K562 (cell line): ENCODE measurements around the gene RGS21. TPM values are rescaled to one million over a fixed set of nuclear protein-coding genes. Genes with fewer than 3 reads are reported as not detected.

Experiments
- ATAC-seq: fragments of 200-7000 bp; cut with Tn5 transposase; 3 replicates; pipeline ENCODE4 v1.9.1; 2020; ENCODE audit warnings: moderate library complexity
- BruUV-seq: library from RNA; stranded (reverse); fragments of 400-500 nt; replicated peaks from 2 replicates; lab custom pipeline; 2021; lab: Mats Ljungman, UMichigan
- CTCF ChIA-PET: fragments of 300-600 bp; formaldehyde crosslinking; extraction: SDS; loops from one replicate; lab custom pipeline; 2021; ENCODE audit warnings: low intra/inter-chr PET ratio; lab: Yijun Ruan, JAX
- POLR2A ChIA-PET: fragments of 300-600, 350-650 bp; sonication (Branson Sonifier 250); formaldehyde crosslinking; extraction: SDS; loops from one replicate; lab custom pipeline; 2021; ENCODE audit warnings: antibody characterized with exemption, inconsistent platforms; lab: Yijun Ruan, JAX
- DNase-seq, 4 experiments: peaks; one replicate each; pipeline versions ENCODE4 v3.0.0 to v3.0.0-alpha.2; 2011 to 2018; ENCODE audit warnings: low spot score in 3 of 4, mixed read lengths in 3 of 4; ENCODE audit errors: extremely low read depth in 1 of 4
- FAIRE-seq: peaks from 2 replicates; lab custom pipeline; 2011; peaks lifted over from hg19 to GRCh38; lab: Jason Lieb, UNC
- H2AFZ ChIP-seq: 2 replicates; pipeline ENCODE4 v1.6.0; 2011; ENCODE audit warnings: low read depth, low read length, control low read depth, inconsistent platforms
- H3K27ac ChIP-seq: fragments of 200-600 bp; 3 replicates; pipeline ENCODE4 v1.8.0; 2011; ENCODE audit warnings: low read depth, mild to moderate bottlenecking, control low read depth, inconsistent platforms, low read length, moderate library complexity, mixed read lengths; ENCODE audit errors: extremely low read depth
- H3K27me3 ChIP-seq, 2 experiments: fragments of 300-600 bp in 1 of 2; 2 replicates in 1 of 2; 3 replicates in 1 of 2; pipeline versions ENCODE4 v1.6.0 to v1.8.0; 2011; ENCODE audit warnings: inconsistent platforms in 2 of 2, low read length in 2 of 2, mild to moderate bottlenecking in 1 of 2, mixed read lengths in 1 of 2, moderate library complexity in 1 of 2; ENCODE audit not compliant: control insufficient read depth in 2 of 2, insufficient read depth in 2 of 2
- H3K36me3 ChIP-seq: fragments of 300-600 bp; 3 replicates; pipeline ENCODE4 v1.8.0; 2011; ENCODE audit warnings: mild to moderate bottlenecking, low read length, inconsistent platforms; ENCODE audit not compliant: control insufficient read depth, insufficient read depth
- H3K4me1 ChIP-seq, 2 experiments: fragments of 200-600 bp in 1 of 2; replicated peaks in 1 of 2; 2 replicates in 1 of 2; 3 replicates in 1 of 2; pipeline versions ENCODE4 v1.5.1 to v1.8.0; 2011; ENCODE audit warnings: inconsistent platforms in 2 of 2, low read length in 2 of 2, mild to moderate bottlenecking in 1 of 2, mixed read lengths in 1 of 2, moderate library complexity in 1 of 2; ENCODE audit not compliant: control insufficient read depth in 2 of 2, insufficient read depth in 2 of 2
- H3K4me2 ChIP-seq: 2 replicates; pipeline ENCODE4 v1.6.1; 2011; ENCODE audit warnings: low read length, control low read depth, inconsistent platforms, mixed read lengths; ENCODE audit not compliant: insufficient read depth
- H3K4me3 ChIP-seq: fragments of 200-600 bp; sonication (generic), shearing (Covaris generic); 2 replicates; pipeline ENCODE4 v1.5.1; 2016; ENCODE audit warnings: control low read depth, inconsistent platforms
- H3K79me2 ChIP-seq: fragments of 200-600 bp; 3 replicates; pipeline ENCODE4 v1.8.0; 2011; ENCODE audit warnings: low read length, inconsistent platforms; ENCODE audit not compliant: control insufficient read depth, insufficient read depth
- H3K9ac ChIP-seq, 2 experiments: 2 replicates each; pipeline versions ENCODE4 v1.6.0 to v1.6.1; 2011; ENCODE audit warnings: low read depth in 2 of 2, low read length in 2 of 2, control low read depth in 1 of 2, inconsistent platforms in 1 of 2, mild to moderate bottlenecking in 1 of 2, mixed read lengths in 1 of 2; ENCODE audit not compliant: insufficient read depth in 1 of 2
- H3K9me1 ChIP-seq: one replicate; pipeline ENCODE4 v1.6.0; 2011; ENCODE audit warnings: inconsistent platforms, mild to moderate bottlenecking, low read length, moderate library complexity; ENCODE audit not compliant: control insufficient read depth, insufficient read depth
- H3K9me3 ChIP-seq: replicated peaks from 2 replicates; pipeline ENCODE4 v1.5.1; 2011; ENCODE audit warnings: low read depth, low read length, inconsistent platforms; ENCODE audit not compliant: control insufficient read depth, insufficient read depth
- H4K20me1 ChIP-seq: replicated peaks from 2 replicates; pipeline ENCODE4 v1.6.1; 2011; ENCODE audit warnings: low read length, inconsistent platforms, mixed read lengths; ENCODE audit not compliant: control insufficient read depth, insufficient read depth
- ATF7 ChIP-seq: fragments of 450-650 bp; IDR thresholded peaks from 2 replicates; pipeline ENCODE4 v1.7.1; 2014; ENCODE audit warnings: mild to moderate bottlenecking, moderate library complexity
- HDAC8 ChIP-seq: fragments of 450-650 bp; IDR thresholded peaks from 2 replicates; pipeline ENCODE4 v1.6.1; 2016; ENCODE audit warnings: mild to moderate bottlenecking, missing genetic modification characterization, moderate library complexity, missing compliant biosample characterization
- ILF3 ChIP-seq: fragments of 450-650 bp; IDR thresholded peaks from 2 replicates; pipeline ENCODE4 v1.6.1; 2018; ENCODE audit warnings: antibody characterized with exemption, mild to moderate bottlenecking, moderate library complexity, borderline replicate concordance
- MYC ChIP-seq, 2 experiments: fragments of 250-450 bp in 1 of 2; sonication (Bioruptor Pico) in 1 of 2; IDR thresholded peaks; 2 replicates each; pipeline versions ENCODE4 v1.5.1 to v1.6.1; 2012 to 2021; ENCODE audit warnings: low read depth in 2 of 2, borderline replicate concordance in 1 of 2, improper control_type of control experiment in 1 of 2, low read length in 1 of 2, mild to moderate bottlenecking in 1 of 2, moderate library complexity in 1 of 2
- RAD51 ChIP-seq: fragments of 450-650 bp; IDR thresholded peaks from 2 replicates; pipeline ENCODE4 v1.7.1; 2016; ENCODE audit warnings: low read depth, mild to moderate bottlenecking, borderline replicate concordance
- SOX6 ChIP-seq: fragments of 450-650 bp; IDR thresholded peaks from 2 replicates; pipeline ENCODE4 v1.6.1; 2014; ENCODE audit warnings: mild to moderate bottlenecking
- TCF3 ChIP-seq: sonication (generic); formaldehyde crosslinking; IDR thresholded peaks from 2 replicates; pipeline ENCODE4 v1.4.0; 2020; ENCODE audit warnings: mild to moderate bottlenecking, missing genetic modification reagents
- XRCC5 ChIP-seq: fragments of 200-400 bp; formaldehyde crosslinking; IDR thresholded peaks from 2 replicates; pipeline ENCODE4 v1.6.1; 2017; ENCODE audit warnings: low read depth, mild to moderate bottlenecking, low read length
- ZBTB8A ChIP-seq: fragments of 450-650 bp; IDR thresholded peaks from 2 replicates; pipeline ENCODE4 v1.6.1; 2018; ENCODE audit warnings: mild to moderate bottlenecking, moderate library complexity; ENCODE audit not compliant: partially characterized antibody
- ZKSCAN3 ChIP-seq: fragments of 250-450 bp; sonication (Bioruptor Pico); IDR thresholded peaks from 2 replicates; pipeline ENCODE4 v1.4.0; 2020
- ZNF239 ChIP-seq: fragments of 250-450 bp; sonication (Bioruptor Pico); IDR thresholded peaks from 2 replicates; pipeline ENCODE4 v1.4.0; 2020; ENCODE audit warnings: mild to moderate bottlenecking
- ZNF76 ChIP-seq: fragments of 250-450 bp; sonication (Bioruptor Pico); IDR thresholded peaks from 2 replicates; pipeline ENCODE4 v1.4.0; 2020; ENCODE audit warnings: mild to moderate bottlenecking, moderate library complexity, borderline replicate concordance
- WGBS: fragments of 100-300 bp; shearing (Covaris generic); methylation state at CpG from one replicate; pipeline ENCODE4 v1.1.6; 2016; ENCODE audit warnings: low coverage, mixed read lengths; ENCODE audit not compliant: insufficient coverage; ENCODE audit errors: missing lambda C conversion rate; 5-methylcytosine and 5-hydroxymethylcytosine counted together
- in situ Hi-C: fragments of 300-500 bp; cut with MboI; formaldehyde crosslinking; loops from 4 replicates; pipeline ENCODE4 v1.15.0; 2018; ENCODE audit warnings: inconsistent platforms, mixed read lengths
- intact Hi-C: fragments of 100-400 bp; cut with micrococcal nuclease; formaldehyde crosslinking; loops from 2 replicates; pipeline ENCODE4 v1.14.2; 2022
- polyA plus RNA-seq, 8 experiments: library from polyadenylated mRNA; depleted of rRNA in 4 of 8; stranded (reverse) in 5 of 8; unstranded in 3 of 8; fragments of >200 nt; fragmentation: Nextera tagmentation in 2 of 8; fragmentation: Illumina TruSeq in 1 of 8; extraction: Ambion mirVana in 2 of 8; extraction: Trizol in 1 of 8; gene quantifications; 2 replicates each; pipeline versions ENCODE4 v1.2.1 to v1.2.3, GENCODE V29; 2011 to 2014; ENCODE audit warnings: inconsistent platforms in 1 of 8, missing spikeins in 1 of 8
- total RNA-seq, 7 experiments: library from RNA; depleted of rRNA in 6 of 7; stranded (reverse); fragments of >200 nt in 6 of 7; fragmentation: Illumina TruSeq in 2 of 7; extraction: Trizol in 2 of 7; gene quantifications; 2 replicates each; pipeline versions ENCODE4 v1.2.1 to v1.2.3, GENCODE V29; 2011 to 2021; ENCODE audit warnings: low replicate concordance in 1 of 7
- TF ChIP-seq, protein P1 (sequence below): fragments of 250-450 bp; sonication (Bioruptor Pico); IDR thresholded peaks from 2 replicates; pipeline ENCODE4 v1.9.0; 2021; ENCODE audit warnings: mild to moderate bottlenecking, inconsistent platforms
- TF ChIP-seq, protein P2 (sequence below): fragments of 250-450 bp; sonication (Bioruptor Pico); IDR thresholded peaks from 2 replicates; pipeline ENCODE4 v1.4.0; 2020; ENCODE audit warnings: mild to moderate bottlenecking, moderate library complexity

RGS21 gene
- total and polyA plus RNA-seq, 9 of the 15 experiments (the other 6 are each of a cell fraction or from before 2014, with no cell fraction given) = not detected

DNA sequence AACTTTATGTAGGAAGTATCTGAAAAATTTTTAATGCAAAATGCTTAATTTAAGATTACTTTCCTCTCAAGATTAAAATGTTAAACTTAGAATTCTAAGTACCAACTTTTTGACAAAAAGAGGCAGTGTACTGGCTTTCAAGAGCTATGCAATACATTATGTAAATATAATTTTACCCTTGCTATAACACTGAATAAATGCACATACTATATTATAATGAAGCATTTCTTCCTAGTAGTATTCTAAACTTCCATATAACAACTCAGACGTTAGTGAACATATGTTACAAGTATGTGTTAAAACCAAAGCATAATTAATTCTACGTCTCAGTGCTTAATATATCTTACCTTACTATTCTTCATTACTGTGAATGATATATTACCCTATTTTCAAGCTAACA is 58.5 kb downstream of the RGS21 start:
- Histone ChIP-seq H3K27me3 (no peaks in the 10 kb centered on the region), H4K20me1 (no peaks in the 10 kb centered on the region), H3K4me3 (no peak overlapping the region)
- POLR2A ChIA-PET = no interaction called here
- intact Hi-C loops = no loop called here
- TF ChIP-seq SOX6 = no peak
- no peak for TF ChIP-seq MYC (IDR thresholded peaks at IDR 0.05; ENCODE audit: low read depth, low read length)
- no peak for TF ChIP-seq MYC (CRISPR knock-in tag; IDR thresholded peaks at IDR 0.05; ENCODE audit: borderline replicate concordance, low read depth)
- TF ChIP-seq XRCC5 = no peak
- TF ChIP-seq ZBTB8A = no peak
- TF ChIP-seq, protein P1, sequence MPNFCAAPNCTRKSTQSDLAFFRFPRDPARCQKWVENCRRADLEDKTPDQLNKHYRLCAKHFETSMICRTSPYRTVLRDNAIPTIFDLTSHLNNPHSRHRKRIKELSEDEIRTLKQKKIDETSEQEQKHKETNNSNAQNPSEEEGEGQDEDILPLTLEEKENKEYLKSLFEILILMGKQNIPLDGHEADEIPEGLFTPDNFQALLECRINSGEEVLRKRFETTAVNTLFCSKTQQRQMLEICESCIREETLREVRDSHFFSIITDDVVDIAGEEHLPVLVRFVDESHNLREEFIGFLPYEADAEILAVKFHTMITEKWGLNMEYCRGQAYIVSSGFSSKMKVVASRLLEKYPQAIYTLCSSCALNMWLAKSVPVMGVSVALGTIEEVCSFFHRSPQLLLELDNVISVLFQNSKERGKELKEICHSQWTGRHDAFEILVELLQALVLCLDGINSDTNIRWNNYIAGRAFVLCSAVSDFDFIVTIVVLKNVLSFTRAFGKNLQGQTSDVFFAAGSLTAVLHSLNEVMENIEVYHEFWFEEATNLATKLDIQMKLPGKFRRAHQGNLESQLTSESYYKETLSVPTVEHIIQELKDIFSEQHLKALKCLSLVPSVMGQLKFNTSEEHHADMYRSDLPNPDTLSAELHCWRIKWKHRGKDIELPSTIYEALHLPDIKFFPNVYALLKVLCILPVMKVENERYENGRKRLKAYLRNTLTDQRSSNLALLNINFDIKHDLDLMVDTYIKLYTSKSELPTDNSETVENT (CRISPR knock-in tag) = no peak
- TF ChIP-seq ATF7 = no peak
- TF ChIP-seq RAD51 = no peak
- no peak for TF ChIP-seq ZNF76
- no peak for TF ChIP-seq ILF3
- TF ChIP-seq ZNF239 (CRISPR knock-in tag) = no peak
- TF ChIP-seq TCF3 (CRISPR knock-in tag) = no peak
- no peak for TF ChIP-seq ZKSCAN3 (CRISPR knock-in tag)
- no peak for TF ChIP-seq HDAC8 (tag)
- TF ChIP-seq, protein P2, sequence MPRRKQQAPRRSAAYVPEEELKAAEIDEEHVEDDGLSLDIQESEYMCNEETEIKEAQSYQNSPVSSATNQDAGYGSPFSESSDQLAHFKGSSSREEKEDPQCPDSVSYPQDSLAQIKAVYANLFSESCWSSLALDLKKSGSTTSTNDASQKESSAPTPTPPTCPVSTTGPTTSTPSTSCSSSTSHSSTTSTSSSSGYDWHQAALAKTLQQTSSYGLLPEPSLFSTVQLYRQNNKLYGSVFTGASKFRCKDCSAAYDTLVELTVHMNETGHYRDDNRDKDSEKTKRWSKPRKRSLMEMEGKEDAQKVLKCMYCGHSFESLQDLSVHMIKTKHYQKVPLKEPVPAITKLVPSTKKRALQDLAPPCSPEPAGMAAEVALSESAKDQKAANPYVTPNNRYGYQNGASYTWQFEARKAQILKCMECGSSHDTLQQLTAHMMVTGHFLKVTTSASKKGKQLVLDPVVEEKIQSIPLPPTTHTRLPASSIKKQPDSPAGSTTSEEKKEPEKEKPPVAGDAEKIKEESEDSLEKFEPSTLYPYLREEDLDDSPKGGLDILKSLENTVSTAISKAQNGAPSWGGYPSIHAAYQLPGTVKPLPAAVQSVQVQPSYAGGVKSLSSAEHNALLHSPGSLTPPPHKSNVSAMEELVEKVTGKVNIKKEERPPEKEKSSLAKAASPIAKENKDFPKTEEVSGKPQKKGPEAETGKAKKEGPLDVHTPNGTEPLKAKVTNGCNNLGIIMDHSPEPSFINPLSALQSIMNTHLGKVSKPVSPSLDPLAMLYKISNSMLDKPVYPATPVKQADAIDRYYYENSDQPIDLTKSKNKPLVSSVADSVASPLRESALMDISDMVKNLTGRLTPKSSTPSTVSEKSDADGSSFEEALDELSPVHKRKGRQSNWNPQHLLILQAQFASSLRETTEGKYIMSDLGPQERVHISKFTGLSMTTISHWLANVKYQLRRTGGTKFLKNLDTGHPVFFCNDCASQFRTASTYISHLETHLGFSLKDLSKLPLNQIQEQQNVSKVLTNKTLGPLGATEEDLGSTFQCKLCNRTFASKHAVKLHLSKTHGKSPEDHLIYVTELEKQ = no peak
- TF ChIP-seq, all 486 proteins: peak for 0
- Histone ChIP-seq H3K9me1 (no peaks in the 10 kb centered on the region), H3K9me3 (no peaks in the 10 kb centered on the region), H3K79me2 (no peaks in the 10 kb centered on the region), H3K4me1 (no peaks in the 10 kb centered on the region), H3K4me2 (no peak overlapping the region), H3K27ac (no peak overlapping the region), H3K36me3 (no peaks in the 10 kb centered on the region), H2AFZ (peak overlapping the region; percentile 71), H3K9ac (no peak overlapping the region)
- 12% methylated on average over 2 of the region's 2 CpGs for WGBS
- FAIRE-seq = no peak
- CTCF ChIA-PET = no interaction called here
- no peak for DNase-seq
- ATAC-seq = no peak
- in situ Hi-C loops = no loop called here
- BruUV-seq = no TSS peak
